Keratinocyte (primary cell): Measurements from ENCODE around the gene DCP2. TPM values are rescaled to one million over a fixed set of nuclear protein-coding genes. Genes with fewer than 3 reads are reported as not detected.

ENCODE experiments used
- DNase-seq: peaks from one replicate; pipeline ENCODE4 v3.0.0-alpha.2; 2011; ENCODE audit warnings: low read depth, missing footprints, low spot score
- FAIRE-seq: peaks from 2 replicates; lab custom pipeline; 2011; peaks lifted over from hg19 to GRCh38; lab: Jason Lieb, UNC
- H2AFZ ChIP-seq: 2 replicates; pipeline ENCODE4 v1.6.0; 2012; ENCODE audit warnings: low read length, control low read depth, inconsistent platforms; ENCODE audit not compliant: control insufficient read depth
- H3K27ac ChIP-seq: 2 replicates; pipeline ENCODE4 v1.5.1; 2011; ENCODE audit warnings: low read length; ENCODE audit not compliant: control insufficient read depth, insufficient read depth
- H3K27me3 ChIP-seq: 3 replicates; pipeline ENCODE4 v1.6.0; 2011; ENCODE audit warnings: low read length; ENCODE audit not compliant: control insufficient read depth, insufficient read depth; ENCODE audit errors: extremely low read depth
- H3K36me3 ChIP-seq, 2 experiments: 2 replicates in 1 of 2; 3 replicates in 1 of 2; pipeline ENCODE4 v1.5.1; 2011; ENCODE audit warnings: low read length in 2 of 2, mild to moderate bottlenecking in 1 of 2; ENCODE audit not compliant: control insufficient read depth in 2 of 2, insufficient read depth in 2 of 2; ENCODE audit errors: extremely low read depth in 1 of 2
- H3K4me1 ChIP-seq: 3 replicates; pipeline ENCODE4 v1.5.1; 2011; ENCODE audit warnings: low read length; ENCODE audit not compliant: control insufficient read depth, insufficient read depth; ENCODE audit errors: extremely low read depth
- H3K4me2 ChIP-seq: 3 replicates; pipeline ENCODE4 v1.6.0; 2011; ENCODE audit warnings: low read depth, low read length; ENCODE audit not compliant: control insufficient read depth, insufficient read depth; ENCODE audit errors: extremely low read depth
- H3K4me3 ChIP-seq, 3 experiments: fragments of 200-600 bp in 1 of 3; sonication (generic) in 1 of 3; 2 replicates in 2 of 3; 3 replicates in 1 of 3; pipeline ENCODE4 v1.5.1; 2011 to 2016; ENCODE audit warnings: low read length in 3 of 3, mild to moderate bottlenecking in 3 of 3, control low read depth in 2 of 3, inconsistent platforms in 1 of 3, low read depth in 1 of 3, mixed read lengths in 1 of 3, mixed run types in 1 of 3, moderate library complexity in 1 of 3; ENCODE audit not compliant: control insufficient read depth in 2 of 3, insufficient read depth in 2 of 3; ENCODE audit errors: extremely low read depth in 1 of 3
- H3K79me2 ChIP-seq: 2 replicates; pipeline ENCODE4 v1.6.0; 2012; ENCODE audit warnings: low read length; ENCODE audit not compliant: control insufficient read depth, insufficient read depth
- H3K9ac ChIP-seq: 3 replicates; pipeline ENCODE4 v1.6.0; 2011; ENCODE audit warnings: low read length; ENCODE audit not compliant: control insufficient read depth, insufficient read depth; ENCODE audit errors: extremely low read depth
- H3K9me1 ChIP-seq: 3 replicates; pipeline ENCODE4 v1.6.0; 2011; ENCODE audit warnings: low read length; ENCODE audit not compliant: control insufficient read depth, insufficient read depth; ENCODE audit errors: extremely low read depth
- H3K9me3 ChIP-seq: 2 replicates; pipeline ENCODE4 v1.5.1; 2012; ENCODE audit warnings: low read depth, low read length; ENCODE audit not compliant: control insufficient read depth
- H4K20me1 ChIP-seq: 3 replicates; pipeline ENCODE4 v1.6.0; 2011; ENCODE audit warnings: low read length; ENCODE audit not compliant: control insufficient read depth, insufficient read depth; ENCODE audit errors: extremely low read depth
- EZH2 ChIP-seq: IDR thresholded peaks from one replicate; pipeline ENCODE4 v1.6.1; 2012; ENCODE audit warnings: inconsistent platforms, mild to moderate bottlenecking, low read length, moderate library complexity
- dilution Hi-C: fragments of 300-500 bp; cut with MboI; formaldehyde crosslinking; loops from one replicate; pipeline ENCODE4 v1.7.0; 2020; ENCODE audit warnings: low sequenced_read_pairs; ENCODE audit not compliant: extremely low pct_ligation_motif_present
- polyA plus RNA-seq, 5 experiments: library from polyadenylated mRNA; depleted of rRNA in 3 of 5; stranded (reverse) in 3 of 5; stranded (forward) in 1 of 5; unstranded in 1 of 5; fragments of >200 nt; gene quantifications; 1 replicate in 1 of 5; 2 replicates in 3 of 5; 3 replicates in 1 of 5; pipeline versions ENCODE4 v1.2.1 to v1.2.3, GENCODE V29; 2011 to 2012; ENCODE audit warnings: missing spikeins in 2 of 5, low read depth in 1 of 5, low replicate concordance in 1 of 5
- TF ChIP-seq, protein P1 (sequence below), 3 experiments: IDR thresholded peaks in 1 of 3; conservative IDR thresholded peaks in 1 of 3; optimal IDR thresholded peaks in 1 of 3; 2 replicates in 2 of 3; 3 replicates in 1 of 3; pipeline versions ENCODE3 to v1.5.1; 2011; ENCODE audit warnings: low read length in 3 of 3, mild to moderate bottlenecking in 3 of 3, moderate library complexity in 2 of 3, control low read depth in 1 of 3, inconsistent platforms in 1 of 3; ENCODE audit not compliant: insufficient read depth in 2 of 3; ENCODE audit errors: extremely low read depth in 1 of 3

The DCP2 gene
- polyA plus RNA-seq, 1 donor (not counting 4 experiments of a cell fraction or from before 2014, with no cell fraction given) = 11.8 TPM

DNA sequence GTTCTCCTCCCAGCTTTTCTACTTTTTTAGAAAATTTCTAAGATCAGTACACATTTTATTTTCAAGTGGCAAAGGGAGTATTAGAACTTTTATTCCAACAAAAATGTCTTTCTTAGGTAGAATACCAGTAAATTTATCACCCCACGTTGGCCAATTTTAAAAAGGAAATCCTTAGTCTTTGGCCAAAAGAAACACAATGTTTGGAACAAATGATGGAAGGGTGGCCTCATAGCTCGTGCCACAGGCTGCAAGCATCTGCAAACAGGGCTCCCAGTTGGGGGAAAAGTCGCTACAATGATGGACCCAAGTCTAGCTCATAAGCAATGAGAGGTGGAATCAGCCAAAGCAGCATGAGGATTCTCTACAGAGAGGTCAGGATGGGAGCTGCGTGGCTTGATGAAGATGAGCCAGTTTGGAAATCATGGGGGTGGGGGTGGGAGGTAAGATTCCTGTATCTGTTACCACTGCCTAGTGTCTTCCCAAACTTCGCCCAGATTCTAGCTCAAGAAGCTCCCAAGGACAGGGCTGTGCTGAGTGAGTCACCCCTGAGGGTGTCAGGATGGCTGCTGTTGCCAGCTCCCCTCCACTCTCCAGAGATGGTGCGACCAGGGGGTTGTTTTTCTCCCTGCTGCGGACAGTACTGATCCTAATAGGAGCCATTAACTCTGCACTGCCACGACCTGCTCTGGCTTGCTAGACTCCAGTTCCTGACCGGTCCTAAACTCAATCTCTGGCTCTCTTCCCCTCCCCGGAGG is 75.6 kb downstream of the DCP2 start:
- DNase-seq (no peak), FAIRE-seq (no peak)
- TF ChIP-seq EZH2 = no peak
- TF ChIP-seq, protein P1, sequence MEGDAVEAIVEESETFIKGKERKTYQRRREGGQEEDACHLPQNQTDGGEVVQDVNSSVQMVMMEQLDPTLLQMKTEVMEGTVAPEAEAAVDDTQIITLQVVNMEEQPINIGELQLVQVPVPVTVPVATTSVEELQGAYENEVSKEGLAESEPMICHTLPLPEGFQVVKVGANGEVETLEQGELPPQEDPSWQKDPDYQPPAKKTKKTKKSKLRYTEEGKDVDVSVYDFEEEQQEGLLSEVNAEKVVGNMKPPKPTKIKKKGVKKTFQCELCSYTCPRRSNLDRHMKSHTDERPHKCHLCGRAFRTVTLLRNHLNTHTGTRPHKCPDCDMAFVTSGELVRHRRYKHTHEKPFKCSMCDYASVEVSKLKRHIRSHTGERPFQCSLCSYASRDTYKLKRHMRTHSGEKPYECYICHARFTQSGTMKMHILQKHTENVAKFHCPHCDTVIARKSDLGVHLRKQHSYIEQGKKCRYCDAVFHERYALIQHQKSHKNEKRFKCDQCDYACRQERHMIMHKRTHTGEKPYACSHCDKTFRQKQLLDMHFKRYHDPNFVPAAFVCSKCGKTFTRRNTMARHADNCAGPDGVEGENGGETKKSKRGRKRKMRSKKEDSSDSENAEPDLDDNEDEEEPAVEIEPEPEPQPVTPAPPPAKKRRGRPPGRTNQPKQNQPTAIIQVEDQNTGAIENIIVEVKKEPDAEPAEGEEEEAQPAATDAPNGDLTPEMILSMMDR (optimal IDR thresholded peaks at IDR 0.05 in 1 of 3, IDR thresholded peaks at IDR 0.05 in 1 of 3, conservative IDR thresholded peaks at IDR 0.05 in 1 of 3; ENCODE audit: extremely low read depth in 1 of 3, insufficient read depth in 2 of 3, low read length in 3 of 3) = no peak
- Histone ChIP-seq H3K9me1 (peaks cover 2% of the 10 kb centered on the region), H3K4me1 (peaks cover 27% of the 10 kb centered on the region), H3K79me2 (no peaks in the 10 kb centered on the region), H4K20me1 (no peaks in the 10 kb centered on the region), H3K27ac (no peak overlapping the region), H3K4me3 (no peak overlapping the region), H3K9ac (no peak overlapping the region), H3K36me3 (peaks cover 30 to 33% of the 10 kb centered on the region in 2 experiments), H3K4me2 (no peak overlapping the region), H3K9me3 (no peaks in the 10 kb centered on the region), H3K27me3 (no peaks in the 10 kb centered on the region), H2AFZ (no peak overlapping the region)
- dilution Hi-C loops = no loop called here

DNA sequence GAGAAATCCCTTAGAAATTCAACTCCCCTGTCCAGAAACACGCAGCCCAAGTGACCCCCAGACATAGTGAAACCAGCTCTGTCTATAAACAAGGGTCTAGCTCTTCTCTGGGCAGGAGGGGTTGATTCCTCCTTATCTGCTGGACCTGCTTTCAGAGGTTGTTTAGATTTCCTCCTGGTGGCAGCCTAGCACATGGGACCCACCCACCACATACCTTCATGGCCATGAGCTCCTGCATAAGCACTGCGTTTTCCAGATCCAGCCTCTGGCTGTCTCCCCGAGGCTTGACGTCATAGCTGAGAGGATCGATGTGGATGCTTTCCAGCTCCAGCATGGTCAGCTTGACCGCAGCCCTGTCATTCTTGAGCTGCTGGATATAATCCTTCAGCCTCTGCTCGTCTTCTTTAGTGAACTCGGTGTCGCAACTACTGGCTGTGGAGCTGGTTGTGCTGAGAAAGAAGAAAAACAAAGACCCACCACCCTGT is 77.0 kb downstream of the DCP2 start:
- no peaks in the 10 kb centered on the region for H3K9me3 ChIP-seq
- TF ChIP-seq EZH2 = no peak
- TF ChIP-seq, protein P1 (optimal IDR thresholded peaks at IDR 0.05 in 1 of 3, IDR thresholded peaks at IDR 0.05 in 1 of 3, conservative IDR thresholded peaks at IDR 0.05 in 1 of 3; ENCODE audit: extremely low read depth in 1 of 3, insufficient read depth in 2 of 3, low read length in 3 of 3) = no peak
- FAIRE-seq (no peak), DNase-seq (no peak)
- no peaks in the 10 kb centered on the region for H3K79me2 ChIP-seq
- dilution Hi-C loops = no loop called here
- no peaks in the 10 kb centered on the region for H4K20me1 ChIP-seq
- H3K4me2 ChIP-seq = no peak overlapping the region
- no peak overlapping the region for H3K27ac ChIP-seq
- H3K27me3 ChIP-seq = no peaks in the 10 kb centered on the region
- no peak overlapping the region for H2AFZ ChIP-seq
- no peak overlapping the region for H3K9ac ChIP-seq
- peaks cover 2% of the 10 kb centered on the region for H3K9me1 ChIP-seq
- peaks cover 30 to 33% of the 10 kb centered on the region in 2 experiments for H3K36me3 ChIP-seq
- H3K4me3 ChIP-seq = no peak overlapping the region
- H3K4me1 ChIP-seq = peaks cover 35% of the 10 kb centered on the region
